Coronary artery (tissue), 2 donors: ENCODE results near the gene MRFAP1L1.

Source experiments
- DNase-seq: peaks from one replicate; pipeline ENCODE4 v3.0.0-alpha.2; 2017; ENCODE audit warnings: low spot score
- H3K27ac ChIP-seq, 2 donors: fragments of 200-600 bp; sonication (generic); one replicate each; pipeline ENCODE4 v1.5.1; 2016 to 2019
- H3K4me3 ChIP-seq: fragments of 200-600 bp; sonication (generic); 2 replicates; pipeline ENCODE4 v1.5.1; 2016; ENCODE audit warnings: mild to moderate bottlenecking, moderate library complexity
- CTCF ChIP-seq: fragments of 200-600 bp; sonication (generic); IDR thresholded peaks from one replicate; pipeline ENCODE4 v1.5.1; 2019; ENCODE audit warnings: antibody characterized with exemption

MRFAP1L1 gene

DNA sequence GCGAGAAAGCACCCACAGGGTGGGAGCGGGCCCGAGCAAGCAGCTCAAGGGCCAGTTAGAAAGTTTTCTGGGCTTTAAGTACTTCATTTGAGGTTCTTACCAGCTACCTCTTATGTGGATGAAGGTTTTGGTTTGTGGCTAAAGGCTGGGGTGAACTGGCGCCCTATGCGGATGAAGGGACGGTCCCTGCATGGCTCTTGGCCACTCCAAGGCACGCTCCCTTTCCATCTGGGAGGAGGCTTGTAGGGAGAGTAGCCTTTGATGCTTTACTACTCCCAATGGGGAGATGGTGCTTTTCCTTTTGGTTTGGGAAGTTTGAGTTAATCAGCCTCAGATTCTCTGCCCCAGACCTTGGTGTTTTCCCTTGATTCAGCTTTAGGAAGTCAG, 51.5 kb downstream of the MRFAP1L1 start:
- Histone ChIP-seq H3K4me3 (peak overlapping the region; percentile 72), H3K27ac (peak overlapping the region; percentile 78 to 81)
- no peak for DNase-seq
- TF ChIP-seq CTCF = no peak
